Measurements from ENCODE around the gene RNF144A.
A peak's percentile ranks its signal among the peaks of the same experiment; 100 is the strongest.
"Not testable (repeated sequence)": the region's sequence is repeated elsewhere in the genome, so short reads cannot be mapped to it uniquely, and the experiment has no call there.

Gene RNF144A

GRCh38 chr2:6917071-6917760 lies at the start of gene RNF144A:
TSS of gene RNF144A (plus strand) at chr2:6917412. CDS start at chr2:6996927, 79,515 bp downstream.
- peak; percentile 49 to 68 (median 52) for DNase-seq (ENCODE audit: low read depth in 3 of 3)

- DNase-seq (ENCODE audit: low read depth in 3 of 3) = no peak
These were observed 44.8 kb upstream of the RNF144A start for GRCh38 chr2:6872394-6872793.

GRCh38 chr2:6874032-6874431 lies 43.2 kb upstream of the RNF144A start:
- DNase-seq (ENCODE audit: low read depth in 3 of 3) = no peak

GRCh38 chr2:6876309-6876708 lies 40.9 kb upstream of the RNF144A start:
- DNase-seq (ENCODE audit: low read depth in 3 of 3) = no peak

- no peak for DNase-seq (ENCODE audit: low read depth in 3 of 3)
These were observed 39.6 kb upstream of the RNF144A start, which contains the start of gene RSAD2 for GRCh38 chr2:6877402-6878304. TSS of gene RSAD2 (plus strand) at chr2:6877777. CDS start at chr2:6877801, 24 bp downstream.

GRCh38 chr2:6878549-6878948 lies 38.7 kb upstream of the RNF144A start:
- no peak for DNase-seq (ENCODE audit: low read depth in 3 of 3)

GRCh38 chr2:6879011-6879410 lies 38.2 kb upstream of the RNF144A start:
- no peak for DNase-seq (ENCODE audit: low read depth in 3 of 3)

- no peak for DNase-seq (ENCODE audit: low read depth in 3 of 3)
These were observed 36.9 kb upstream of the RNF144A start for GRCh38 chr2:6880200-6880733.

- no peak for DNase-seq (ENCODE audit: low read depth in 3 of 3)
These were observed 36.2 kb upstream of the RNF144A start for GRCh38 chr2:6881046-6881445.

- no peak for DNase-seq (ENCODE audit: low read depth in 3 of 3)
These were observed 35.7 kb upstream of the RNF144A start for GRCh38 chr2:6881516-6881915.

- no peak for DNase-seq (ENCODE audit: low read depth in 3 of 3)
These were observed 33.6 kb upstream of the RNF144A start for GRCh38 chr2:6883448-6884122.

GRCh38 chr2:6885551-6885950 lies 31.7 kb upstream of the RNF144A start:
- DNase-seq (ENCODE audit: low read depth in 3 of 3) = no peak

GRCh38 chr2:6885968-6886367 lies 31.2 kb upstream of the RNF144A start:
- DNase-seq (ENCODE audit: low read depth in 3 of 3) = no peak

GRCh38 chr2:6887751-6888192 lies 29.4 kb upstream of the RNF144A start:
- no peak for DNase-seq (ENCODE audit: low read depth in 3 of 3)

GRCh38 chr2:6888724-6889123 lies 28.5 kb upstream of the RNF144A start:
- DNase-seq (ENCODE audit: low read depth in 3 of 3) = no peak

GRCh38 chr2:6893876-6894482 lies 23.2 kb upstream of the RNF144A start:
- no peak for DNase-seq (ENCODE audit: low read depth in 3 of 3)

GRCh38 chr2:6896930-6897759 lies 20.1 kb upstream of the RNF144A start:
- DNase-seq (ENCODE audit: low read depth in 3 of 3) = no peak

GRCh38 chr2:6902581-6902980 lies 14.6 kb upstream of the RNF144A start:
- not testable (repeated sequence) for DNase-seq (ENCODE audit: low read depth in 3 of 3)

GRCh38 chr2:6905668-6906067 lies 11.5 kb upstream of the RNF144A start:
- DNase-seq (ENCODE audit: low read depth in 3 of 3) = no peak

GRCh38 chr2:6906165-6906741 lies 11.0 kb upstream of the RNF144A start:
- no peak for DNase-seq (ENCODE audit: low read depth in 3 of 3)
